HG03558 (cell line): ENCODE results near the gene MUC5AC.
"Not testable (repeated sequence)": the region's sequence is repeated elsewhere in the genome, so short reads cannot be mapped to it uniquely, and the experiment has no call there.

Source experiments
- ATAC-seq: cut with Tn5 transposase; IDR thresholded peaks from one replicate; pipeline ENCODE4 v1.9.1; 2021; ENCODE audit warnings: moderate number of reproducible peaks; ENCODE audit not compliant: unreplicated experiment; ENCODE audit errors: extremely low read depth

The MUC5AC gene

DNA sequence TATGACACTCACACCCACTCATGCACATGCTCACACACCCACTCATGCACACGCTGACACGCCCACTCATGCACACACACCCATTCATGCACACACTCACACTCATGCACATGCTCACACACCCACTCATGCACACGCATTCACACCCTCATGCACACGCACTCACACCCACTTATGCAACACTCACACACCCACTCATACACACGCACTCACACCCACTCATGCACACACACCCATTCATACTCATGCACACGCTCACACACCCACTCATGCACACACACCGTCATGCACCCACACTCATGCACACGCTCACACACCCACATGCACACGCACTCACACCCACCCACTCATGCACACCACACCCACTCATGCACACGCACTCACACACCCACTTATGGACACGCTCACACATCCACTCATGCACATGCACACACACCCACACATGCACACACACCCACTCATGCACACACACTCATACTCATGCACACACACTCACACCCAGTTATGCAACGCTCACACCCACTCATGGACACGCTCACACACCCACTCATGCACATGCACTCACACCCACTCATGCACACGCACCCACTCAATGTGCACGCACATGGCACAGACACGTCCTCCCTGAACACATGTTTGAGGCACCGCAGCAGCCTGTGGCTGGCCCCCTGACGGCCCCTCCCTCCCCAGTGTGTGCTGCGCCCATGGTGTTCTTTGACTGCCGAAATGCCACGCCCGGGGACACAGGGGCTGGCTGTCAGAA lies 17.9 kb downstream of the MUC5AC start:
- no peak for ATAC-seq

DNA sequence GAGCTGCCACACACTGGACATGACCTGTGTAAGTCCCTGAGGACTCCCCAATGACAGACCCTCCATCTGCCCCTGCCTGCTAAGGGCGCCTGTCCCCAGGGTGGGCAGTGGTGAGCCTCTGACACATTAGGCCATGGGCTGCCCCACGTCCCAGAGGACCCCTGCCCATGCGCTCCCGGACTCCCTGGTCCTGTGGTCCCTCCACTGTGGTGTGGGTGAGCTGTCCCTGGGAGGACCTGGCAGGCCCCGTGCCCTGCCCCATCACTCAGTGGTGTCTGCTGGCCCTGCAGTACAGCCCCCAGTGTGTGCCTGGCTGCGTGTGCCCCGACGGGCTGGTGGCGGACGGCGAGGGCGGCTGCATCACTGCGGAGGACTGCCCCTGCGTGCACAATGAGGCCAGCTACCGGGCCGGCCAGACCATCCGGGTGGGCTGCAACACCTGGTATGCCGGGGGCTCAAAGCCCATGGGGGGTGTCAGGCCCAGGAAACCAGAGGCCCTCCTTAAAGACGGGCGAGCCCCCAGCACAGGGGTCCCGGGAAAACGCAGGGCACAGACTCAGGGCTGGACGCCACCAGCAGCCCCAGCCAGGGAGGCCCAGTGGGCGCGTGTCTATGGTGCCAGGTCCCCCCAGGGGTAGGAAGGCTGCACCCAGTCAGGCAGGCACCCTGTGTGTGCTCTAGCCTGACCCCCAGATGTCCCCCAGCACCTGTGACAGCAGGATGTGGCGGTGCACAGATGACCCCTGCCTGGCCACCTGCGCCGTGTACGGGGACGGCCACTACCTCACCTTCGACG lies 18.7 kb downstream of the MUC5AC start:
- no peak for ATAC-seq

DNA sequence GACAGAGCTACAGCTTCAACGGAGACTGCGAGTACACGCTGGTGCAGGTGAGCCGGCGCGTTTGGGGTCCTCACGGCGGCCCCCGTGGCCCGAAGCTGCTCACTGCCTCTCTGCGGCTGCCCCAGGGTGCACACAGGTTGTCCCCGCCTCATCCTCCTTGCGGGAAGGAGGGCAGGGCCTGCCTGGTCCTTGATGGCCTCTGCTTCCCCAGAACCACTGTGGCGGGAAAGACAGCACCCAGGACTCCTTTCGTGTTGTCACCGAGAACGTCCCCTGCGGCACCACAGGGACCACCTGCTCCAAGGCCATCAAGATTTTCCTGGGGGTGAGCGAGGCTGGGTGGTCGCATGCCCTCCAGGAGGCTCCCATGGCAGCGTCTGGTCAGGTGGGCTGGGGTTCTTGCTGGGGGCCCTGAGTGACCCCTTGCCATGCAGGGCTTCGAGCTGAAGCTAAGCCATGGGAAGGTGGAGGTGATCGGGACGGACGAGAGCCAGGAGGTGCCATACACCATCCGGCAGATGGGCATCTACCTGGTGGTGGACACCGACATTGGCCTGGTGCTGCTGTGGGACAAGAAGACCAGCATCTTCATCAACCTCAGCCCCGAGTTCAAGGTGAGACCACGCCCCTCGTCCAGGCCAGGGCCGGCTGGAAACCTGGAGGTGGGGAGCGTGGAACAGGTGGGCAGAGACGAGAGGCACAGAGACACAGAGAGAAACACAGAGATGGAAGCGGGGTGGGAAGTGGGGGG lies 19.4 kb downstream of the MUC5AC start:
- no peak for ATAC-seq

DNA sequence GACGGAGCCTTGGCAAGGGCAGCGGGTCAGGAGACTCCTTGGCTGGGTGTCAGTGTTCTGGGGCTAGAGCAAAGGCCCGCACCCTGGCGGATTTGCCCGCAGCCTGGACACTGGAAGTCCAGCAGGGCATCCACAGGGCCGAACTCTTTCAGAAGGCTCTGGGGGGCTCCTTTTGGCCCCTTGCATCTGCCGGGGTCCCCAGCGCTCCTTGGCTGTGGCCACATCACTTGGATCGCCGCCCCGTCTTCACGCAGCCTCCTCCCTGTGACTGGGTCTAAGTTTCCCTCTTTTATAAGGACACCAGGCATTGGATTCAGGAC lies 20.0 kb downstream of the MUC5AC start:
- ATAC-seq: no peak

DNA sequence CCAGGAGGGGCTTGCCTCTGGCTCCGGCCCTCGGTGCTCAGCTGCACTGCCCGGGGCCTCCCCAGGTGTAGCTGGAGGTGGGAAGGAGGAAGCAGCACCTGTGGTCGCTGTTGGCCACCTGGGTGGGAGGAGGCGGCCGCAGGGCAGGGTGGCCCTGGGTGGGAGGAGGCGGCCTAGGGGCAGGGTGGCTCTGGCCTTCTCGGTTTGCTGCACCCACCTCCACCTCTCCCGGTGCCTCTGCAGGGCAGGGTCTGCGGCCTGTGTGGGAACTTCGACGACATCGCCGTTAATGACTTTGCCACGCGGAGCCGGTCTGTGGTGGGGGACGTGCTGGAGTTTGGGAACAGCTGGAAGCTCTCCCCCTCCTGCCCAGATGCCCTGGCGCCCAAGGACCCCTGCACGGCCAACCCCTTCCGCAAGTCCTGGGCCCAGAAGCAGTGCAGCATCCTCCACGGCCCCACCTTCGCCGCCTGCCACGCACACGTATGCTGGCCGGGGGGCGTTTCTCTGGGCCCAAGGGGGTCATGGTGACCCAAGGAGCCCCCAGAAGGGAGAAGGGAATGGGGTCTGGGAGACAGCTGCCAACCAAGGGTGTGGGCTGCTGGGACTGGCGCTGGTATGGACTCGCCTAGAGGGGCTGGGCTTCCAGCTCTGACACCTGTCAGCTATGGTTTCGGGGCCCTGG lies 20.6 kb downstream of the MUC5AC start:
- ATAC-seq: no peak

DNA sequence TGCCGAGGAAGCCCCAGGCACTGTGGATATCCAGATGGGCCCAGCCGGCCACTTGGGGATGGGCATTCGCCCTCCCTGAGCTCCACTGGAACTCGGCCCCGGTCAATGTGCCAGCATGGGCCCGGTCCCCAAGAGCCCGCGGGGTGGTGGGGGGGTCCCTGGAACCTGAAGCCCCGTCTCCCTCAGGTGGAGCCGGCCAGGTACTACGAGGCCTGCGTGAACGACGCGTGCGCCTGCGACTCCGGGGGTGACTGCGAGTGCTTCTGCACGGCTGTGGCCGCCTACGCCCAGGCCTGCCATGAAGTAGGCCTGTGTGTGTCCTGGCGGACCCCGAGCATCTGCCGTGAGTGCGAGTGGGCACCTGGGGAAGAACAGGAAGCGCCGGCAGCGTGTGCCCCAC lies 21.2 kb downstream of the MUC5AC start:
- ATAC-seq: no peak

DNA sequence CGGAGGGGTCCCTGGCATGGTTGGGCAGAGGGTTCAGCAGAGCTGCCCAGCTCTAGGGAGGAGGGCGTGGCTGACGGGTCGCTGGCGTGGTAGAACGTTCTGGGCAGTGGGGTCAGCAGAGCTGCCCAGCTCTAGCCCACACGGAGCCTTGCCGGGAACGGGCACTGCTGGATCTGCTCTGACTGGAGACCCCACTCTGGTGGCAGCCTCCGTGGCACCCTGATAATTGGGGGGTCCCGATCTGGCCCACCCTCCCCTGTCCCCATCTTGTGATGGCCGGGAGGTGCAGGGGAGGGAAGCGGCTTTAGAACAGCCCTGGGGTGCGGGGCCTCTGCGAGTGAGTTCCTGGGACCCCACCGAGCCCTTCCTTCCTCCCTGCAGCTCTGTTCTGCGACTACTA lies 21.9 kb downstream of the MUC5AC start:
- no peak for ATAC-seq

DNA sequence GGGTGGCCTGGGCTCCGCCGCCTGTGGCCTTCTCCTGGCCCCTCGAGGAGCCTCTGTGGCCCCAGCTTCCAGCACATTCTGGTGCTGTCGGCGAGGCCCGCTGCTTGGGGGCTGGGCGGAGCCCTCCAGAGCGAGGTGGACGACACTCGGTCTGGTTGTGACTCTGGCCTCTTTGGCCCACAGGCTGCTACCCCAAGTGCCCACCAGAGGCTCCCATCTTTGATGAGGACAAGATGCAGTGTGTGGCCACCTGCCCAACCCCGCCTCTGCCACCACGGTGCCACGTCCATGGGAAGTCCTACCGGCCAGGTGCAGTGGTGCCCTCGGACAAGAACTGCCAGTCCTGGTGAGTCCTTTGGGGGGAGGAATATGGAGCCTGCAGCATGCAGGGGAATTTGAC lies 22.4 kb downstream of the MUC5AC start:
- ATAC-seq: no peak

DNA sequence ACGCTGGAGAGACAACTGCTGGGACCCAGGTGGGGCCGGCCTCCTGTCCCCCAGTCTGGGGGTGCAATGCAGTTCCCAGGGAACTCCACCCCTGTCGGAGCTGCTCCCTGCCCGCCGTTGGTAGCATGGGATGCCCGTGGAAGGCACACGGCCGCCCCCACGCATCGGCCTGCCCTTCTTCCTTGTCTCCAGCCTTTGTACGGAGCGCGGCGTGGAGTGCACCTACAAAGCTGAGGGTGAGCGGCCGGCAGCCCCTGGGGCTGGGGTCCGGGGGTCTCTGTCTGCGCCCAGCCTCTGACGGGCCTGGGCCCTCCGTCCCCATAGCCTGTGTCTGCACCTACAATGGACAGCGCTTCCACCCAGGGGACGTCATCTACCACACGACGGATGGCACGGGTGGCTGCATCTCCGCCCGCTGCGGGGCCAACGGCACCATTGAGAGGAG lies 23.2 kb downstream of the MUC5AC start:
- ATAC-seq: no peak

DNA sequence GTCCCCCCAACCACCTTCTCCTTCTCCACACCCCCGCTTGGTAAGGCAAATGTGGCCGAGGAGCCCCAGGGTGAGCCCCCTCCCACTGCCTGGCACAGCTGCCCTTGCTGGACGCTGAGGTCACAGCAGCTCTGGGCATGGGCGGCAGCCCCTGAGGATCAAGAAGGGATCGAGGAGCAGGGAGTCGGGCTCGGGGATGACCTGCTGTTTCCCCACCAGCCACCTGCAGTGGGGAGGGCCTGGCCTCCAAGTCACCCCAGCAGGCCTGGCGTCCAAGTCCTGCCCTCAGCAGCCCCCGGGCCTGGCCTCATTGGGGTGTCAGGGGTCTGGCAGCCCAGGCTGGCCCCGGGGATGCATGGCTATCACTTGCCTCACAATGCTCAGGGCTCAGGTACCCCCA lies 23.7 kb downstream of the MUC5AC start:
- no peak for ATAC-seq

DNA sequence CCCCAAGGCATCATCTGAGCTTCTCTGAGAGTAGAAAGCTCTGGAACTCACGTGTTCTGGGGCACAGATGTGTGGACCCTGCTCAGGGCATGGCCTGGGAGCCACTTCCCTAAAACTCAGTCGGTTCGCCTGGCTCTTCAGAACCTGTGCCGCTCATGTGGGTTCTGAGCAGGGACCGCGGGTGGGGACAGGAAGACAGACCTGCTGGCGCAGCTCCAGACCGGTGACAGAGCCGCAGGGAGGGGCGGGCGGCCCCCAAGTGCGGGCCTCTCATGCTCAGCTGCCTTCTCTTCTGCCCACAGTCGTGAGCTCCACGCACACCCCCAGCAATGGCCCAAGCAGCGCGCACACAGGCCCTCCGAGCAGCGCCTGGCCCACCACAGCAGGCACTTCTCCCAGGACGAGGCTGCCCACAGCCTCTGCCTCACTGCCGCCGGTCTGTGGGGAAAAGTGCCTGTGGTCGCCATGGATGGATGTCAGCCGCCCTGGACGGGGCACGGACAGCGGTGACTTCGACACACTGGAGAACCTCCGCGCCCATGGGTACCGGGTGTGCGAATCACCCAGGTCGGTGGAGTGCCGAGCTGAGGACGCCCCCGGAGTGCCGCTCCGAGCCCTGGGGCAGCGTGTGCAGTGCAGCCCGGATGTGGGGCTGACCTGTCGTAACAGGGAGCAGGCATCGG lies 24.2 kb downstream of the MUC5AC start:
- no peak for ATAC-seq

DNA sequence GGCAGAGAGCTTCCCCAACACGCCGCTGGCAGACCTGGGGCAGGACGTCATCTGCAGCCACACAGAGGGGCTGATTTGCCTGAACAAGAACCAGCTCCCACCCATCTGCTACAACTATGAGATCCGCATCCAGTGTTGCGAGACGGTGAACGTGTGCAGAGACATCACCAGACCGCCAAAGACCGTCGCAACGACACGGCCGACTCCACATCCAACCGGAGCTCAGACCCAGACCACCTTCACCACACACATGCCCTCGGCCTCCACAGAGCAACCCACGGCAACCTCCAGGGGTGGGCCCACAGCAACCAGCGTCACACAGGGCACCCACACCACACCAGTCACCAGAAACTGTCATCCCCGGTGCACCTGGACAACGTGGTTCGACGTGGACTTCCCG lies 26.4 kb downstream of the MUC5AC start:
- ATAC-seq: not testable (repeated sequence)

DNA sequence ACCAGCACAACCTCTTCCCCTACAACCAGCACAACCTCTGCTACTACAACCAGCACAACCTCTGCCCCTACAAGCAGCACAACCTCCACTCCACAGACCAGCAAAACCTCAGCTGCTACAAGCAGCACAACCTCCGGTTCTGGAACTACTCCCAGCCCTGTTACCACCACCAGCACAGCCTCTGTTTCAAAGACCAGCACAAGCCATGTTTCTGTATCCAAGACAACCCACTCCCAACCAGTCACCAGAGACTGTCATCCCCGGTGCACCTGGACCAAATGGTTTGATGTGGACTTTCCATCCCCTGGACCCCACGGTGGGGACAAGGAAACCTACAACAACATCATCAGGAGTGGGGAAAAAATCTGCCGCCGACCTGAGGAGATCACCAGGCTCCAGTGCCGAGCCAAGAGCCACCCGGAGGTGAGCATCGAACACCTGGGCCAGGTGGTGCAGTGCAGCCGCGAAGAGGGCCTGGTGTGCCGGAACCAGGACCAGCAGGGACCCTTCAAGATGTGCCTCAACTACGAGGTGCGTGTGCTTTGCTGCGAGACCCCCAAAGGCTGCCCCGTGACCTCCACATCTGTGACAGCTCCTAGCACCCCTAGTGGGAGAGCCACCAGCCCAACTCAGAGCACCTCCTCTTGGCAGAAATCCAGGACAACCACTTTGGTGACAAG lies 30.8 kb downstream of the MUC5AC start:
- ATAC-seq: not testable (repeated sequence)

DNA sequence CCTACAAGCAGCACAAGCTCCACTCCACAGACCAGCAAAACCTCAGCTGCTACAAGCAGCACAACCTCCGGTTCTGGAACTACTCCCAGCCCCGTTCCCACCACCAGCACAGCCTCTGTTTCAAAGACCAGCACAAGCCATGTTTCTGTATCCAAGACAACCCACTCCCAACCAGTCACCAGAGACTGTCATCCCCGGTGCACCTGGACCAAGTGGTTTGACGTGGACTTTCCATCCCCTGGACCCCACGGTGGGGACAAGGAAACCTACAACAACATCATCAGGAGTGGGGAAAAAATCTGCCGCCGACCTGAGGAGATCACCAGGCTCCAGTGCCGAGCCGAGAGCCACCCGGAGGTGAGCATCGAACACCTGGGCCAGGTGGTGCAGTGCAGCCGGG lies 32.1 kb downstream of the MUC5AC start:
- ATAC-seq: not testable (repeated sequence)

DNA sequence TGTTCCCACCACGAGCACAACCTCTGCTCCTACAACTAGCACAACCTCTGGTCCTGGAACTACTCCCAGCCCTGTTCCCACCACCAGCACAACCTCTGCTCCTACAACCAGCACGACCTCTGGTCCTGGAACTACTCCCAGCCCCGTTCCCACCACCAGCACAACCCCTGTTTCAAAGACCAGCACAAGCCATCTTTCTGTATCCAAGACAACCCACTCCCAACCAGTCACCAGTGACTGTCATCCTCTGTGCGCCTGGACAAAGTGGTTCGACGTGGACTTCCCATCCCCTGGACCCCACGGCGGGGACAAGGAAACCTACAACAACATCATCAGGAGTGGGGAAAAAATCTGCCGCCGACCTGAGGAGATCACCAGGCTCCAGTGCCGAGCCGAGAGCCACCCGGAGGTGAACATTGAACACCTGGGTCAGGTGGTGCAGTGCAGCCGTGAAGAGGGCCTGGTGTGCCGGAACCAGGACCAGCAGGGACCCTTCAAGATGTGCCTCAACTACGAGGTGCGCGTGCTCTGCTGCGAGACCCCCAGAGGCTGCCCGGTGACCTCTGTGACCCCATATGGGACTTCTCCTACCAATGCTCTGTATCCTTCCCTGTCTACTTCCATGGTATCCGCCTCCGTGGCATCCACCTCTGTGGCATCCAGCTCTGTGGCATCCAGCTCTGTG lies 34.2 kb downstream of the MUC5AC start:
- ATAC-seq: not testable (repeated sequence)

DNA sequence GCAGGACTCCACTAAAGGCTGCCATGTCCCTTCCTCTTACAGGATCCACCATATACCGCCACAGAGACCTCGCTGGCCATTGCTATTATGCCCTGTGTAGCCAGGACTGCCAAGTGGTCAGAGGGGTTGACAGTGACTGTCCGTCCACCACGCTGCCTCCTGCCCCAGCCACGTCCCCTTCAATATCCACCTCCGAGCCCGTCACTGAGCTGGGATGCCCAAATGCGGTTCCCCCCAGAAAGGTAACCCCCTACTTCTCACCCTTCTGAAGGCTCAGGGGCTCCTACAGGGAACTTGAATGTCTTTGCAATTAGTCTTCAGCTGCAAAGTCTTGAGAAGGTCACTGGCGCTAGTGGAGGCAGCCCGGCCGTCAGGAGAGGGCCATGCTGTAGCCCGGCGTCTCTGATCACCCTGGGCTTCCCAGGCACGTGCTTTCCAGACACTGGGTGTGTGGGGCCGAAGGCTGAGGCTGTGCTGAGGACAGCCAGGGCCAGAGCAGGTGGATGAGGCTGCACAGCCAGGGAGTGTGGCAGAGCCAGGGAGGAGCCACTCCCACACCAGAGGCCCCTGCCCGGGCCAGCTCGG lies 35.1 kb downstream of the MUC5AC start:
- ATAC-seq: no peak

DNA sequence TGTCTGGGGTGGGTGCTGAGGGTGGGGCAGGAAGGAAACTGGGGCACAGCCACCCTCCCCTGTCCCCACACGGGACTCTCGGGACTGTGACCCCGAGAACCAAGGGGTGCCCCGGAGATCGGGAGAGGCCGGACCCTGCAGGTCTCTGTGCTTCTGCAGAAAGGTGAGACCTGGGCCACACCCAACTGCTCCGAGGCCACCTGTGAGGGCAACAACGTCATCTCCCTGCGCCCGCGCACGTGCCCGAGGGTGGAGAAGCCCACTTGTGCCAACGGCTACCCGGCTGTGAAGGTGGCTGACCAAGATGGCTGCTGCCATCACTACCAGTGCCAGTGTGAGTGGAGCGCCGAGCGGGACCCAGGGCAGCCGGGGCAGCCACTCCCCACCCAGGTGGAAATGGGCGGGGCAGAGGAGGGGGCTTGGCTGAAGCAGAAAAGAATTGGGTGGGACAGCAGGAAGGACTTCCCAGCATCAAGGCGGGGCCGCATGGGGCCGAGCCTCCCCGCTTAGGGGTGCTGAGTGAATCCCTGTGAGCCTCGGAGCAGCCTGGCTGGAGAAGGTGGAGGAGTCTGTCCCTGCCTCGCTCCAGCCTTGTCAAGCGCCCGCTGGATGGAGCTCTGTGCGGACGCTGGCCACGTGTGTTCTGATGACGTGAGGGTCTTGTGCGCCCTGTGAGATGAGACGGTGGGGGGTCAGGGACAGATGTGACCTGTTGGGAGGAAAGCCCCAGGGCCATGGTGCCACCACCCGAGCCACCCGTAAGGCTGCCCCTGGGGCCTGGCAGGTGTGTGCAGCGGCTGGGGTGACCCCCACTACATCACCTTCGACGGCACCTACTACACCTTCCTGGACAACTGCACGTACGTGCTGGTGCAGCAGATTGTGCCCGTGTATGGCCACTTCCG lies 35.8 kb downstream of the MUC5AC start:
- no peak for ATAC-seq
